MM.1S (cell line): Measurements from ENCODE around the gene SLC24A1.

ENCODE experiments used
- EZH2phosphoT487 ChIP-seq: fragments of 300-600 bp; sonication (generic); IDR thresholded peaks from 2 replicates; pipeline ENCODE4 v1.6.1; 2018; ENCODE audit warnings: antibody characterized with exemption, low read length
- TF ChIP-seq, protein P1 (sequence below): fragments of 300-600 bp; sonication (generic); IDR thresholded peaks from 2 replicates; pipeline ENCODE4 v1.5.1; 2016; ENCODE audit warnings: antibody characterized with exemption, low read length, mixed read lengths

DNA sequence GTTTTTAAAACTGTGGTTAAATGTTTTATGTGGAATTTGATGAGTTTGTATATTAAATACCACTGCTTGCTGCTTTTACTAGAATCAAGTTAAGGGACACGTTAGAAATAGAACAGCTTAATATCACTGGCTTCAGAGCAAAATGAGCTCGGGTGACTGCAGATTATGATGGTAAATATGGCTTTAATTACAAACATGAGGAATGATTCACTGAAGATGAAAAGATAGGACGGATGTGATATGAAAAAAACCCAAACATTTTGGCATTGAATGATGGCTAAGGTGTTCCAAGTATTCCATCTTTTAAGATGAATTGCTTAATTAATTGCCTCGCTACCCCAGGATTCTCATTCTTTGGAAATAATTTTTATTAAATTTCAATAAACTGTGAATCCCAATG, 33.7 kb downstream of the SLC24A1 start:
- TF ChIP-seq, protein P1, sequence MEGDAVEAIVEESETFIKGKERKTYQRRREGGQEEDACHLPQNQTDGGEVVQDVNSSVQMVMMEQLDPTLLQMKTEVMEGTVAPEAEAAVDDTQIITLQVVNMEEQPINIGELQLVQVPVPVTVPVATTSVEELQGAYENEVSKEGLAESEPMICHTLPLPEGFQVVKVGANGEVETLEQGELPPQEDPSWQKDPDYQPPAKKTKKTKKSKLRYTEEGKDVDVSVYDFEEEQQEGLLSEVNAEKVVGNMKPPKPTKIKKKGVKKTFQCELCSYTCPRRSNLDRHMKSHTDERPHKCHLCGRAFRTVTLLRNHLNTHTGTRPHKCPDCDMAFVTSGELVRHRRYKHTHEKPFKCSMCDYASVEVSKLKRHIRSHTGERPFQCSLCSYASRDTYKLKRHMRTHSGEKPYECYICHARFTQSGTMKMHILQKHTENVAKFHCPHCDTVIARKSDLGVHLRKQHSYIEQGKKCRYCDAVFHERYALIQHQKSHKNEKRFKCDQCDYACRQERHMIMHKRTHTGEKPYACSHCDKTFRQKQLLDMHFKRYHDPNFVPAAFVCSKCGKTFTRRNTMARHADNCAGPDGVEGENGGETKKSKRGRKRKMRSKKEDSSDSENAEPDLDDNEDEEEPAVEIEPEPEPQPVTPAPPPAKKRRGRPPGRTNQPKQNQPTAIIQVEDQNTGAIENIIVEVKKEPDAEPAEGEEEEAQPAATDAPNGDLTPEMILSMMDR: no peak
- no peak for TF ChIP-seq EZH2phosphoT487
